Esophagus (tissue), 2 donors: ENCODE data around the gene CHST8. TPM values are rescaled to one million over a fixed set of nuclear protein-coding genes. Genes with fewer than 3 reads are reported as not detected.

Experiments used
- H3K27ac ChIP-seq, 2 donors: one replicate each; pipeline ENCODE4 v1.5.1; 2013; ENCODE audit warnings: low read depth in 2 of 2, mild to moderate bottlenecking in 2 of 2, inconsistent platforms in 1 of 2, low read length in 1 of 2, moderate library complexity in 1 of 2
- H3K27me3 ChIP-seq, 2 donors: one replicate each; pipeline ENCODE4 v1.6.1; 2013; ENCODE audit warnings: low read length in 2 of 2, control low read depth in 1 of 2, mild to moderate bottlenecking in 1 of 2; ENCODE audit not compliant: insufficient read depth in 2 of 2, control insufficient read depth in 1 of 2
- H3K36me3 ChIP-seq, 2 donors: one replicate each; pipeline ENCODE4 v1.6.1; 2013; ENCODE audit warnings: low read length in 1 of 2; ENCODE audit not compliant: control insufficient read depth in 2 of 2, insufficient read depth in 2 of 2
- H3K4me1 ChIP-seq, 2 donors: one replicate each; pipeline ENCODE4 v1.6.1; 2013; ENCODE audit warnings: low read length in 1 of 2; ENCODE audit not compliant: control insufficient read depth in 2 of 2, insufficient read depth in 2 of 2
- H3K4me3 ChIP-seq, 2 donors: one replicate each; pipeline ENCODE4 v1.5.1; 2013; ENCODE audit warnings: low read length in 2 of 2, mild to moderate bottlenecking in 2 of 2, low read depth in 1 of 2, moderate library complexity in 1 of 2
- H3K9me3 ChIP-seq, 2 donors: one replicate each; pipeline ENCODE4 v1.6.1; 2013; ENCODE audit warnings: mild to moderate bottlenecking in 2 of 2, low read depth in 1 of 2, low read length in 1 of 2, moderate library complexity in 1 of 2; ENCODE audit not compliant: control insufficient read depth in 2 of 2, insufficient read depth in 1 of 2
- WGBS, 2 donors: extraction: QIAGEN DNeasy Blood & Tissue Kit; methylation state at CpG; one replicate each; pipeline ENCODE4 v1.1.7; 2013; 5-methylcytosine and 5-hydroxymethylcytosine counted together
- polyA plus RNA-seq, 2 donors: library from polyadenylated mRNA; stranded (reverse); fragments of 200-250 nt; gene quantifications; one replicate each; pipeline ENCODE4 v1.2.3, GENCODE V29; 2013
- donor health status: healthy with polysubstance abuse.
- donor health status: Bipolar disorder and iron deficiency.

Gene CHST8
- polyA plus RNA-seq, 2 donors = 0.04 to 0.18 TPM

DNA sequence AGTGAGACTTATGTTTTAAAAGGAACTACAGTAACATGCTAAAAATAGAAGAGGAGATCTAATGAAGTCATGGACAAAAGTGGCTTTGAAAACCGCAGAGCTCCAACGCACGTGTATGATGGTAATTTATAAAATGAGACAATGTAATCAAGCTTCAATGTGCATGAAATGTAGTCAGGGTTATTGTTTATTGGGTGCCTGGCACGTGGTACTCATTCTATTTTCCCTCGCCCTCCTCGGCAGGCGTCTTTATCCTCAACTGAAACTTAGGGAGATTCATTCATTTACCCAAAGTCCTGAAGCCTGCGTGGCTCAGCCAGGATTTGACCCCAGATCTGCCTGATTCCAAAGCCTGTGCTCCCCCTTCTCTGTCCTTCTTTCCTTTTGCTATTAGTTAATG is 79.8 kb downstream of the CHST8 start:
- peaks cover 0 to 2% of the 10 kb centered on the region in 2 donors for H3K27me3 ChIP-seq
- no peaks in the 10 kb centered on the region for H3K9me3 ChIP-seq
- WGBS, 2 donors = 61 to 63% methylated on average over 8 of the region's 8 CpGs
- no peak overlapping the region for H3K27ac ChIP-seq
- no peaks in the 10 kb centered on the region for H3K36me3 ChIP-seq
- no peaks in the 10 kb centered on the region for H3K4me1 ChIP-seq
- H3K4me3 ChIP-seq = no peak overlapping the region

DNA sequence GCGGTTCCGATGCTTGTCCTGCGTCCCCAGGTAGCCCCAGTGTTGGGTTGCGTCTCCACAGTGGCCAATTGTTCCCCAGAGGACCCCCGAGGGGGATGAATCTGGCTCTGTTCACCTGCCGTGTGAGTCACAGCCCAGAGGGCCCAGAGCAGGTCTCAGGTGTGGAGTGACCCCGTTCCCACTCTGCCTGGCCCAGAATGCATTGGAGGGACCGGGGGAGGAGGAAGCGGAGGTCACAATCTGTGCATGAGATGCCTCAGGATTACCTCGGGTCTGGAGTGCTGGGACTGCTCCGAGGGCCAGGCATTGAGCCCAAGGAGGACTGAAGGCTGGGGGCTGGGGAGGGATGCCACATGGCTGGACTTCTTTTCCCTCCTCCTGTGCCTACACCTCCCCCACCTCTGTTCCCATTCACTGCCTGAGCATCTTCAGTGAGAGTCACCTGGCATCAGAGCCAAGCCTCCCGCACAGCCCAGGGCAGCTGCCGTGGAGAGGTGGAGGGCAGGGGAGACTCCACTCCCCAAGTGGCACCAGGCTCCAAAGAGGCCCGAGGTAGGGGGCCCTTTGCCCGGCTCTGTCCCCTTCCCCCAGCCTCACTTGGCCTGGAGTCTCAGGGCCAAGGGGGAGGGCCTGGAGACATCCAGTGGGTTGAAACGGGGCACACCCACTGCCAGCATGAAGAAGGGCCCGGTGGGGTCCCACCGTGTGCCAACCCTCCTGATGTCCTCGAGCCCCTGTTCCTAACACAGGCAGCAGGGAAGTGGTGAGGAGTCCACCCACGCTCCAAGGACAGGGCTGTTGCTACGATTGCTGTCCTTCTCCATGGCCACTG is 81.1 kb downstream of the CHST8 start:
- H3K27ac ChIP-seq = no peak overlapping the region
- H3K4me1 ChIP-seq = no peaks in the 10 kb centered on the region
- H3K4me3 ChIP-seq = no peak overlapping the region
- no peaks in the 10 kb centered on the region for H3K36me3 ChIP-seq
- H3K27me3 ChIP-seq = peaks cover 0 to 2% of the 10 kb centered on the region in 2 donors
- no peaks in the 10 kb centered on the region for H3K9me3 ChIP-seq
- WGBS, 2 donors = 69 to 70% methylated on average over 21 of the region's 21 CpGs

DNA sequence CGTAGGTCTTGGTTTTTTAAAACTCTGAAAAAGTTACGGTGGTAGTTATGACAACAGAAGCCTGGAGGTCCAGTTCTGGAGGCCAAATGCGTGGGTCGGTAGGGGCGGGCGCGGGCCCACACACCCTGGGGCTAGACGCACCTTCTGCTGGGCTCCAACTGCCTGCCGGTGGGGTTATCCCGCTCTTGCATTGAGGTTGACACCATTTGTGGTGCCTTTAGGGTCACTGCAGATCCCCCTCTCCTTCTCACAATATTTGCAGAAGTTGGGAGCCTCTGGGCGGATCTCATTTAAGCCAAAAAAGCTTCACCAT is 81.6 kb downstream of the CHST8 start:
- 78 to 87% methylated on average over 11 of the region's 11 CpGs for WGBS, 2 donors

DNA sequence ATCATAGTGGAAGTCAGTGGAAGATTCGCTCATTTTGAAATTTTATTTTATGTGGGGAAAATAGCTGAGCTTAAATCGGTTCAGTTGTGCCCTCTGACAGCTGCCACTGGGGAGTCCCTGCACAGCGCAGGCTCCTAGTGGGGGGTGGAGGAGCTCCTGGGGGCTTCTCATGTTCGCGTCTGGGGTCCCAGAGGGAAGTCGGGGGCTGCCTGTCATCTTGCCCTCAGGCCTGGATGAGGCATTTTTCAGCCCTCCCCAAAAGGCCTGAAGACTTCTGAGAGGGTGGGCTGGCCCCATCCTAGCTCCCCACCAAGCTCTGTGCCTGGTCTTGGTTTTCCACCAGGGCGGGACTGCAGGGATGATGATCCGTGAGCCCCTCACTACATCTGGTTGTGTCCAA is 82.1 kb downstream of the CHST8 start:
- H3K4me1 ChIP-seq = no peaks in the 10 kb centered on the region
- no peak overlapping the region for H3K4me3 ChIP-seq
- H3K27me3 ChIP-seq = peaks cover 0 to 2% of the 10 kb centered on the region in 2 donors
- WGBS, 2 donors = 75 to 76% methylated on average over 8 of the region's 8 CpGs
- no peak overlapping the region for H3K27ac ChIP-seq
- H3K9me3 ChIP-seq = no peaks in the 10 kb centered on the region
- no peaks in the 10 kb centered on the region for H3K36me3 ChIP-seq

More for the DNA sequence above, 81.6 kb downstream of the CHST8 start:
- Histone ChIP-seq H3K27me3 (peaks cover 0 to 2% of the 10 kb centered on the region in 2 donors), H3K27ac (no peak overlapping the region), H3K4me1 (no peaks in the 10 kb centered on the region), H3K4me3 (no peak overlapping the region), H3K9me3 (no peaks in the 10 kb centered on the region), H3K36me3 (no peaks in the 10 kb centered on the region)

DNA sequence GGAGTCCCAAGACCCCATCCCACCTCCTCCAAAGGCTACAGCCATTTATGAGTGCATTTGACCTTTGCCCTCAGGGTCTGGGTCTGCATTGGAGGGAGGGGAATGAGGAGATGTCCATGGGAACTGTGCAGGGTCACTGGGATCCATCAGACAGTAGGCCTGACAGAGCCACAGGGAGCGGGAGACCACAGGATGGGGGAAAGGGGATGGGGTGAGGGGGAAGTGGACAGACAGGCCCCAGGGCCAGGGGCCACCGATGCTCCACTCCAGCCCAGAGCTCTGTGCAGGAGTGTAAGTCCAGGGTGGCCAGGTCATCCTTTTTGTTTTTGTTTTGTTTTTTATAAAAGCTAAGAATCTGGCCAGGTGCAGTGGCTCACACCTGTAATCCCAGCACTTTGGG is 82.5 kb downstream of the CHST8 start:
- WGBS, 2 donors = 71 to 84% methylated on average over 2 of the region's 2 CpGs
- no peaks in the 10 kb centered on the region for H3K36me3 ChIP-seq
- no peaks in the 10 kb centered on the region for H3K9me3 ChIP-seq

DNA sequence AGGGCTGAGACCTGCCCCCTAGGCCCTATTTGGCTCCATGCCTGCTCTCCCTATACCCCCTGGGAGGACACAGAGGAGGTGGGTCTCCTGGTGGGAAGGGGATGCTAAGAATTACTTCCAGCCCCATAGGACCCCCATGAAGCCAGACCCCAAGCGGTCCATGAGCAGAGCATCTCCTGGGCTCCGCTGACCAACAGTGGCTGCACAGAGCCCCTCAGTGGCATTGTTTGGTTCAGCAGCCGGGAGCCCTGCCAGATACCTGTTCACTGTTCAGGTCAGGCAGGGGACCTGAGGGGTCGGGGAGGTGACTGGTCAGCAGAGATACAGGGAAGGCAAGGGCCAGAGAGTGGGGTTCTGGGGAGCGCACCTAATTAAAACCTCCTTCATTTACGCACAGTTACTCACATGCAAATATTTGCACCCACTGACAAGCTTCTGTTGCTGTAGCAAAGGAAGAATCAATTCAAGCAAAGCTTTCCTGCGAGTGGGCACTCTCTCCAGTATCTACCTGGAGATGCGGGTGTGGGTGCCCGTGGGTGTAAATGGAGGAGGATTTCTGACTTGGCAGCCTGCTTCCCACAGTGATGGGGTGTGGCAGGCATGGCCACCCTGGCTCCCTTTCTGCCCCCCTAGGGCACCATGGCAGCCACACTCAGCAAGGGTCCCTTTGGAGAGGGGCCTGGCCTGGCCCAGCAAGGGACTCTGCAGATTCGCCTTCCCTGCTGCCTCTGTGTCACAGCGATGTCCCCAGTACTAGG is 83.5 kb downstream of the CHST8 start:
- H3K27ac ChIP-seq = no peak overlapping the region
- peaks cover 0 to 2% of the 10 kb centered on the region in 2 donors for H3K27me3 ChIP-seq
- no peak overlapping the region for H3K4me3 ChIP-seq
- WGBS, 2 donors = 68 to 72% methylated on average over 11 of the region's 11 CpGs
- no peaks in the 10 kb centered on the region for H3K9me3 ChIP-seq
- no peaks in the 10 kb centered on the region for H3K4me1 ChIP-seq
- no peaks in the 10 kb centered on the region for H3K36me3 ChIP-seq

More for the DNA sequence above, 82.5 kb downstream of the CHST8 start:
- Histone ChIP-seq H3K27me3 (peaks cover 0 to 2% of the 10 kb centered on the region in 2 donors), H3K4me1 (no peaks in the 10 kb centered on the region), H3K4me3 (no peak overlapping the region), H3K27ac (no peak overlapping the region)

DNA sequence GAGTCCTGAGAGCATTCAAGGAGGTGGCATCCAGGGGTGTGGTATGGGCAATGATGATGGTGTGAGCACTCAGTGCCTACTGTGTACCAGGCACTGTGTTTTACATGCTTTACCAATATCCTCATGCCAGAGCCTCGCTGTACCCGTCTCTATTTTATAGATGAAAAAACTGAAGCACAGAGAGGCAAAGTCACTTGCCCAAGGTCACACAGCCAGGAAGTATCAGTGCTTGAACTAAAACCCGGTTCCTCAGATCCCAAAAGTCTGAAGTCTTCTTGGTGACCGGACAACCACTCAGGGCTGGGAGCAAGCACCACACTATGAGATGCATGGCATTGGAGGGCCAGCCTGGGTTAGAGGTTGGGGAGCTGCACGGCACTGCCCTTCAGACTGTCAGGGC is 84.1 kb downstream of the CHST8 start:
- Histone ChIP-seq H3K4me3 (no peak overlapping the region), H3K36me3 (no peaks in the 10 kb centered on the region), H3K4me1 (no peaks in the 10 kb centered on the region), H3K27ac (no peak overlapping the region), H3K27me3 (peaks cover 0 to 2% of the 10 kb centered on the region in 2 donors), H3K9me3 (no peaks in the 10 kb centered on the region)
- WGBS, 2 donors = 86% methylated on average over 5 of the region's 5 CpGs

DNA sequence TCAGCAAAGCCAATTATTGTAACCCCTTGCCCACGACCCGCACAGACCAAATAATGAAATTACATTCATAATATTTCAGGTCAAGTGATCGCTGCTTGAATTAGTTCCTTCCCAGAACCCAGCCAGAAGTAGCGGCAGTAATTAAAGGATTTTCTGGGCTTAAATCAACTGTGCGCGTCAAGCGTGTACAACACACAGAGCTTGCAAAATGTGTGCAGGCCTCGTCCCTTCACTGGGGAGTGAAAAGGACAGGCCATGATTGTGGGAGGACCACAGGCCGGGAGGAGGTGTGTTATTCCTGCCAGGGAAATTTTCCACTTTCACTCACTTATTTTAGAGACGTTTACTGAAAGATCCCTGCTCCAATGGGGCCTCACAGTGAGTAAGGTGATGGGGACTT is 84.9 kb downstream of the CHST8 start:
- H3K9me3 ChIP-seq = no peaks in the 10 kb centered on the region
- H3K4me3 ChIP-seq = no peak overlapping the region
- H3K27ac ChIP-seq = no peak overlapping the region
- no peaks in the 10 kb centered on the region for H3K4me1 ChIP-seq
- H3K36me3 ChIP-seq = no peaks in the 10 kb centered on the region
- peaks cover 0 to 2% of the 10 kb centered on the region in 2 donors for H3K27me3 ChIP-seq
- WGBS, 2 donors = 70 to 71% methylated on average over 10 of the region's 10 CpGs

- no peaks in the 10 kb centered on the region for H3K27me3 ChIP-seq
- no peak overlapping the region for H3K27ac ChIP-seq
- H3K4me3 ChIP-seq = no peak overlapping the region
- no peaks in the 10 kb centered on the region for H3K36me3 ChIP-seq
- peaks cover 0 to 7% of the 10 kb centered on the region in 2 donors for H3K9me3 ChIP-seq
- WGBS, 2 donors = 56 to 57% methylated on average over 6 of the region's 6 CpGs
- no peaks in the 10 kb centered on the region for H3K4me1 ChIP-seq
These were observed 90.5 kb downstream of the CHST8 start for GRCh38 chr19:33712268-33712667.
